ENCODE results near the gene ZYG11B.
"Not testable (repeated sequence)": the region's sequence is repeated elsewhere in the genome, so short reads cannot be mapped to it uniquely, and the experiment has no call there.

ZYG11B gene

GRCh38 chr1:52867087-52867863, 141.0 kb downstream of the ZYG11B start:
- H3K4me1 ChIP-seq (ENCODE audit: insufficient read depth, low read length, poor library complexity, severe bottlenecking), result no peaks in the 10 kb centered on the region
- no peaks in the 10 kb centered on the region for H3K36me3 ChIP-seq (ENCODE audit: insufficient read depth, low read length)
- no peaks in the 10 kb centered on the region for H3K79me2 ChIP-seq (ENCODE audit: insufficient read depth, low read length)
- no peak overlapping the region for H3K4me3 ChIP-seq (ENCODE audit: low read length, poor library complexity, severe bottlenecking)
- no peak overlapping the region for H3K9ac ChIP-seq (ENCODE audit: low read depth, low read length, poor library complexity, severe bottlenecking)
- H3K4me2 ChIP-seq (ENCODE audit: low read depth, low read length, poor library complexity, severe bottlenecking), result no peak overlapping the region
- no peaks in the 10 kb centered on the region for H3K27me3 ChIP-seq (ENCODE audit: insufficient read depth, low read length, poor library complexity, severe bottlenecking)
- H3K9me2 ChIP-seq (replicated peaks; ENCODE audit: low read depth, low read length), result no peaks in the 10 kb centered on the region
- TF ChIP-seq CTCF (conservative IDR thresholded peaks at IDR 0.05; ENCODE audit: low read length) (no peak), EZH2phosphoT487 (IDR thresholded peaks at IDR 0.05; ENCODE audit: borderline replicate concordance) (no peak)
- H3K9me3 ChIP-seq (ENCODE audit: insufficient read depth, low read depth, low read length), result no peaks in the 10 kb centered on the region
- no peaks in the 10 kb centered on the region for H3F3A ChIP-seq (ENCODE audit: low read depth)
- H2AFZ ChIP-seq (ENCODE audit: low read length), result no peak overlapping the region
- no peaks in the 10 kb centered on the region for H4K20me1 ChIP-seq (ENCODE audit: insufficient read depth, low read length, poor library complexity, severe bottlenecking)

- H3K4me3 ChIP-seq (ENCODE audit: low read length, poor library complexity, severe bottlenecking); H3K4me2 ChIP-seq (ENCODE audit: low read depth, low read length, poor library complexity, severe bottlenecking); H3K27me3 ChIP-seq (ENCODE audit: insufficient read depth, low read length, poor library complexity, severe bottlenecking); H3K36me3 ChIP-seq (ENCODE audit: insufficient read depth, low read length); H4K20me1 ChIP-seq (ENCODE audit: insufficient read depth, low read length, poor library complexity, severe bottlenecking); H2AFZ ChIP-seq (ENCODE audit: low read length); H3K9me3 ChIP-seq (ENCODE audit: insufficient read depth, low read depth, low read length); H3F3A ChIP-seq (ENCODE audit: low read depth); H3K4me1 ChIP-seq (ENCODE audit: insufficient read depth, low read length, poor library complexity, severe bottlenecking); H3K9me2 ChIP-seq (replicated peaks; ENCODE audit: low read depth, low read length); H3K9ac ChIP-seq (ENCODE audit: low read depth, low read length, poor library complexity, severe bottlenecking); H3K79me2 ChIP-seq (ENCODE audit: insufficient read depth, low read length): not testable (repeated sequence)
These were observed 143.5 kb downstream of the ZYG11B start for GRCh38 chr1:52869727-52870126.

- H3K9me2 ChIP-seq (replicated peaks; ENCODE audit: low read depth, low read length), result no peaks in the 10 kb centered on the region
- no peak overlapping the region for H3K9ac ChIP-seq (ENCODE audit: low read depth, low read length, poor library complexity, severe bottlenecking)
- no peak overlapping the region for H2AFZ ChIP-seq (ENCODE audit: low read length)
- H3K4me3 ChIP-seq (ENCODE audit: low read length, poor library complexity, severe bottlenecking), result no peak overlapping the region
- H4K20me1 ChIP-seq (ENCODE audit: insufficient read depth, low read length, poor library complexity, severe bottlenecking), result no peaks in the 10 kb centered on the region
- no peaks in the 10 kb centered on the region for H3K79me2 ChIP-seq (ENCODE audit: insufficient read depth, low read length)
- no peaks in the 10 kb centered on the region for H3K27me3 ChIP-seq (ENCODE audit: insufficient read depth, low read length, poor library complexity, severe bottlenecking)
- no peaks in the 10 kb centered on the region for H3K4me1 ChIP-seq (ENCODE audit: insufficient read depth, low read length, poor library complexity, severe bottlenecking)
- no peak overlapping the region for H3K4me2 ChIP-seq (ENCODE audit: low read depth, low read length, poor library complexity, severe bottlenecking)
- H3F3A ChIP-seq (ENCODE audit: low read depth), result no peaks in the 10 kb centered on the region
- no peaks in the 10 kb centered on the region for H3K36me3 ChIP-seq (ENCODE audit: insufficient read depth, low read length)
- TF ChIP-seq EZH2phosphoT487 (IDR thresholded peaks at IDR 0.05; ENCODE audit: borderline replicate concordance) (no peak), CTCF (conservative IDR thresholded peaks at IDR 0.05; ENCODE audit: low read length) (no peak)
- H3K9me3 ChIP-seq (ENCODE audit: insufficient read depth, low read depth, low read length), result no peaks in the 10 kb centered on the region
These were observed 150.6 kb downstream of the ZYG11B start for GRCh38 chr1:52876843-52877242.
